ENCODE data around the gene STXBP5L. TPM values are rescaled to one million over a fixed set of nuclear protein-coding genes. Genes with fewer than 3 reads are reported as not detected.
"Not testable (repeated sequence)": the region's sequence is repeated elsewhere in the genome, so short reads cannot be mapped to it uniquely, and the experiment has no call there.

The STXBP5L gene
- total RNA-seq, 1 donor from 2014 or later, result not detected

DNA sequence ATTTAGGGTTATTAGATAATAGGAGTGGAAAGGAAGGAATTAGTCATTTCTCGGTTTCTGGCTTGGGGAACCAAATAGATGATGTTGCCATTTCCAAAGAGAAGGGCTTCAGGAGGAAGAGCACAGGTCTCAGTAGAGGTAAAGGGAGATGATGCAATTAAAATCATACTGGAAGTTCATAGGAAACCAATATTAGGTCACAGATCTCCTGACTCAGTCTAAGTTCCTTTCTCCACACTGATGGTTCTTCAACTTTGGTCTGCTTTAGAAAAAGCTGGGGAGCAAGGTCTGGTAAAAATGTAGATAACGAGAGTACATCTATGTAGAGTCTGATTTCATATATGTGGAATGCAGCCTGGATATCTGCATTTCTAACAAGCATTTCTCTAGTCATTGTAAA lies 506.9 kb downstream of the STXBP5L start:
- ATAC-seq, result no peak
- no peak for DNase-seq (ENCODE audit: low spot score)

- no peak for DNase-seq (ENCODE audit: low spot score)
- no peak for ATAC-seq
Measured at GRCh38 chr3:121418182-121418581, 510.2 kb downstream of the STXBP5L start.

DNA sequence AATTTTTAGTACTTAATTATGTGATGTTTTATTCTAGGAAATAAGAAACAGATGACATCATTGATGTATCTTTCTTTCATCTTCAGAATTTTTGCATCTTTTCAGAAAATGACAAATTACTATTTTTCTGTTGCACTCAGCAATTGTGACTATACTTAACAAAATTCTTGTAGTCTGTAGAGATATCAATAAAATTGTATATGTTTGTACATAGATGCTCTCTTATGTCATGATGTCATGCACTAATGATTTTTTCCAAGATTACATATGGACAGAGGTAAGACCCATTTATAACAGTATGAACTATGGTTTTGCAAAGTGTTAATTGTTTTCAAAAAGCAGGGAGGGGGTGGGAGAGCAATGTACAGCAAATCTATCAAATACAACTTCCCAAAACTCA lies 516.5 kb downstream of the STXBP5L start:
- ATAC-seq (no peak), DNase-seq (ENCODE audit: low spot score) (no peak)

DNA sequence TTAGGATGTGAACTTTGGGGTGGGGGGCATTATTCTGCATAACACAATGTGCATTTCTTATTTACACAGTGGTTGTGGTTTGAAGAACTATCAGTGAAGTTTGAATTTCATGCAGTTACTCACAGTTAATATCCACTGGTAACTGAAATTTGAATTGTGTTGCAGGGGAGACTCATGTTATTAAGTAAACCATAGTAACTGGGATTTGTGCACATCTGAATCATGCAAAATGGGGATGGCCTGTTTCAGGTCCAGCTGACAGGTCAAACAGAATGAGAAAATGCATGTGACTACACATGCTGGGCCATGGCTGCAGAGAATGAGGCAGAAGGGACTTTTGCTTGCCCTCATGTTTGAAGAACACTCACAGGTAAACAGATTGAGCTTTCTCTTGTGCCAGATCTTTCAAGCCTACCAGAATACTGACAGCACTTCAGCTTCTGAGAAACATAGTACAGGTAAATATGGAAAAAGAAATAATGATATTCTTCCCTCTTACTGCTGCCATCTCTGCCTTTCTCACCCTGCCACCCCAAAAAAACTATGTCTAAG lies 522.7 kb downstream of the STXBP5L start:
- DNase-seq (ENCODE audit: low spot score) (no peak), ATAC-seq (peak; percentile 49)

DNA sequence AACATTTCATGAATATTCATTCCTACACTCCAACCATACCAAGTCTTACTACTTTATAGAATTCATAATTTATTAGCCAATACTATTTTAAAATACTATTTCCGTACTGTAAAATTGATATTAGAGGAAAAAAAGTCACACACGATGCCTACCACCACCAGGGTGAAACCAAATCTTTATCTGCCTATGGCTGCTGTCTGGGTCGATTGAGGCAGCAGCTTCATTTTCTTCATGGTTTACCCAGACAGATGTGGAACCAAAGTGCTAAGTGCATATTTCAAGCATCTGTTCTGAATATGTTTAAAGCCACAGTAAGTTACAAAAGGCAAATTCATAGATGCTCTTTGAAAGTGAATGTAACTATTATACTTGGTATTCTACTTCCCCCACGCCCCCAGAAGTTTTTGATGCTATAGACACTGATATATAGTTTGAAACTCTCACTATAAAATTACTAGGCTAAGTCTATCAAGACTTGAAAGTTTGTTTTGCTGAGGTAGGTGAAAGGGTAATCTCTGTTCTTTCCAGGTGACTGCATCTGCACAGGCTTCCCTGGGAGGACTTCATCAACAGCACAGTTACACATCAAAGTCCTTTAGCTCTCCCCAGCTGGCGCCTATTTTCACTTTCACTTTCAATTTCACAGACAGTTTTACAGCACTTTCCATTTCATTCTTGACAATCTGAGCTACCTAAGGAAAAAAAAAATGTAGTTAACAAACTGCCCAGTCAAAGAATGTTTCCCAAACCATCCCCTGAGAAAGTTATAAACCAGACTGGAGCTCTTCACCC lies 523.9 kb downstream of the STXBP5L start:
- ATAC-seq, result peak; percentile 98
- DNase-seq (ENCODE audit: low spot score), result no peak

- DNase-seq (ENCODE audit: low spot score) (no peak), ATAC-seq (no peak)
Measured at GRCh38 chr3:121436074-121436473, 528.1 kb downstream of the STXBP5L start.

- DNase-seq (ENCODE audit: low spot score) (no peak), ATAC-seq (no peak)
Measured at GRCh38 chr3:121436641-121437040, 528.6 kb downstream of the STXBP5L start.

GRCh38 chr3:121443456-121443855 lies 535.5 kb downstream of the STXBP5L start:
- ATAC-seq (no peak), DNase-seq (ENCODE audit: low spot score) (no peak)

- ATAC-seq; DNase-seq (ENCODE audit: low spot score): not testable (repeated sequence)
Measured at GRCh38 chr3:121451752-121452151, 543.7 kb downstream of the STXBP5L start.

GRCh38 chr3:121462565-121462964 lies 554.6 kb downstream of the STXBP5L start:
- no peak for DNase-seq (ENCODE audit: low spot score)
- no peak for ATAC-seq

- ATAC-seq (no peak), DNase-seq (ENCODE audit: low spot score) (no peak)
Measured at GRCh38 chr3:121463745-121464144, 555.7 kb downstream of the STXBP5L start.

GRCh38 chr3:121467085-121467484 lies 559.1 kb downstream of the STXBP5L start:
- ATAC-seq (no peak), DNase-seq (ENCODE audit: low spot score) (no peak)

DNA sequence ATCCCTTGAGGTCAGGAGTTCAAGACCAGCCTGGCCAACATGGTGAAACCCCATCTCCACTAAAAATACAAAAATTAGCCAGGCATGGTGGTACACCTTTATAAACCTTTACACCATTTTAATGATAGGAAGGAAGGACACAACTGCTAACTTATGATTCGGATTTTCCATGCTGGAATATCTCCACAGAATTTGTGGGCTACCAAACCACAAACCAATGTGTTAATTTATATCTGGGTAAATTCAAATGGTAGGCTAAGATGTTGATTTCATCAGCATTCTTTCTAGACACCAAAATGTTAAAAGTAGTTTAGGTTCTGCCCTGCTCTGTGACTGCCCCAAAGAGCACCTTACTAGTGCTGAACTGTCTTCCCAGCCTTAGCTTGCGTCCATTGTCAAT lies 565.0 kb downstream of the STXBP5L start:
- ATAC-seq, result no peak
- DNase-seq (ENCODE audit: low spot score), result no peak

Other genes with a start within 250 kb of the STXBP5L start
- gene HGD, start 226.0 kb upstream of the STXBP5L start, total RNA-seq, result 510 TPM
- 13.7 TPM for gene RABL3, start 165.7 kb upstream of the STXBP5L start, total RNA-seq
- gene GTF2E1, start 165.5 kb upstream of the STXBP5L start, total RNA-seq, result 7.1 TPM

Measured in left lobe of liver (tissue), 2 donors.